Astrocyte of the cerebellum (primary cell): ENCODE measurements around the gene NSMF.
A peak's percentile ranks its signal among the peaks of the same experiment; 100 is the strongest.

Experiments
- DNase-seq: peaks from one replicate; pipeline ENCODE4 v3.0.0-alpha.2; 2011; ENCODE audit warnings: low read depth
- H3K4me3 ChIP-seq: 2 replicates; pipeline ENCODE4 v1.5.1; 2011; ENCODE audit warnings: mild to moderate bottlenecking, low read depth, low read length, moderate library complexity
- in situ Hi-C: cut with HindIII; loops from 2 replicates; pipeline ENCODE4 v1.10.0; 2017; ENCODE audit warnings: low sequenced_read_pairs
- TF ChIP-seq, protein P1 (sequence below): IDR thresholded peaks from 2 replicates; pipeline ENCODE4 v1.5.1; 2012; ENCODE audit warnings: low read length, low read depth, moderate library complexity, mild to moderate bottlenecking; ENCODE audit errors: missing control alignments

Gene NSMF

DNA sequence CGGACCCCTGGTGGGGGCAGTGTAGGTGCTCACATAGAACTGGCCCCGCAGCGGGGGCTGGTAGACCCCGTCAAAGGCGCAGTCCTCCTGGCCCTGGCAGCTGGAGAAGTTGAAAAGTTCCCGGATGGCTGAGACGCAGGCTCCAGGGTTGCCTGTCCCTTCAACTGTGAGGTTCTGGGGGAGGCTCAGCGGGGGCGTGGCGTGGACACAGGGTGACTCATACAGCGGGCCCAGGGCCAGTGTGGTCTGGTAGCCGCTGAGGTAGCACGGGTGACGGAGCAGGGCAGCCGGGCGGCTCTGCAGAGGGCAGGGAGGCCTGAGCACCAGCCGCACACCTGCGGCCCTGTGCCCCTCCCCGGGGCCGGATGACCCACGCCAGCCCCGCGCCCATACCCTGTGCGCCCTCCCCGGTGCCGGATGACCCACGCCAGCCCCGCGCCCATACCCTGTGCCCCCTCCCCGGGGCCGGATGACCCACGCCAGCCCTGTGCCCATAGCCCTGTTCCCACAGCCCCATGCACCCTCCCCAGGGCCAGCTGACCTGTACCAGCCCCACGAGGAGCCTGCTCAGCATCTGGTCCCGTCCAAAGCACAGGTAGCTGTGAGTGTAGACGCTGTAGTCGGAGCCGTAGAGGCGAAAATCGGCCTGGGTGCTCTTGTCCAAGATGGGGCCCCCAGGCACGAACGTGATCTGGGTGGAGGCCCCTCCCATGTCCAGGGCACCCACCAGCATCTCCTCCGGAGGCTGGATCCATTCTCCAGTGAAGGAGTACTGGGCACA is 23.0 kb downstream of the NSMF start:
- in situ Hi-C loops: no loop called here
- DNase-seq: peak; percentile 77
- TF ChIP-seq, protein P1, sequence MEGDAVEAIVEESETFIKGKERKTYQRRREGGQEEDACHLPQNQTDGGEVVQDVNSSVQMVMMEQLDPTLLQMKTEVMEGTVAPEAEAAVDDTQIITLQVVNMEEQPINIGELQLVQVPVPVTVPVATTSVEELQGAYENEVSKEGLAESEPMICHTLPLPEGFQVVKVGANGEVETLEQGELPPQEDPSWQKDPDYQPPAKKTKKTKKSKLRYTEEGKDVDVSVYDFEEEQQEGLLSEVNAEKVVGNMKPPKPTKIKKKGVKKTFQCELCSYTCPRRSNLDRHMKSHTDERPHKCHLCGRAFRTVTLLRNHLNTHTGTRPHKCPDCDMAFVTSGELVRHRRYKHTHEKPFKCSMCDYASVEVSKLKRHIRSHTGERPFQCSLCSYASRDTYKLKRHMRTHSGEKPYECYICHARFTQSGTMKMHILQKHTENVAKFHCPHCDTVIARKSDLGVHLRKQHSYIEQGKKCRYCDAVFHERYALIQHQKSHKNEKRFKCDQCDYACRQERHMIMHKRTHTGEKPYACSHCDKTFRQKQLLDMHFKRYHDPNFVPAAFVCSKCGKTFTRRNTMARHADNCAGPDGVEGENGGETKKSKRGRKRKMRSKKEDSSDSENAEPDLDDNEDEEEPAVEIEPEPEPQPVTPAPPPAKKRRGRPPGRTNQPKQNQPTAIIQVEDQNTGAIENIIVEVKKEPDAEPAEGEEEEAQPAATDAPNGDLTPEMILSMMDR: no peak
- H3K4me3 ChIP-seq: no peak overlapping the region

DNA sequence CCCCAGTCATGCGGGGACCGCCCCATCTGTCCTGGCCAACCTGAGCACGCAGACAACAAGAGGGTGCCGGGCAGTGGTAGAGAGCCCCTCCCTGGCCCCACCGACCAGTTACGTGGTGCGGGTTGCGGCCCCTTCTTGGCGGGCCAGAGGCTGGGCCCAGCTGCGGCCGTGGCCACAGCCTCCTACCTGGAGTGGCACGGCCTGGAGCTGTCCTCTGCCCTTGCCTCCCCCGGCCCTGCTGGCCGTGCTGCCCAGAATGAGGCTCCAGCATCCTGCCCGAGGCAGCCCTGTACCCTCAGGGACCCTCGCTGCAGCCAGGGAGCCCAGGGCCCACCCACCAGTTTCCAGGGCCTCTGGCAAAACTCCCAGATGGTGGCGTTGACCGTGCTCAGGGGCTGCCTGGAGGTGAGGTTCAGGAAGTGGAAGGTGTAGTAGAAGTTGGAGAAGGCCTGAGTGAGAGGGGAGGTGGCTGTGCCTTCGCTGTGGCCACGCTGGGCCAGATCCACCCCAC is 23.7 kb downstream of the NSMF start:
- no peak for DNase-seq
- in situ Hi-C loops: no loop called here
- TF ChIP-seq, protein P1: no peak
- H3K4me3 ChIP-seq: no peak overlapping the region

DNA sequence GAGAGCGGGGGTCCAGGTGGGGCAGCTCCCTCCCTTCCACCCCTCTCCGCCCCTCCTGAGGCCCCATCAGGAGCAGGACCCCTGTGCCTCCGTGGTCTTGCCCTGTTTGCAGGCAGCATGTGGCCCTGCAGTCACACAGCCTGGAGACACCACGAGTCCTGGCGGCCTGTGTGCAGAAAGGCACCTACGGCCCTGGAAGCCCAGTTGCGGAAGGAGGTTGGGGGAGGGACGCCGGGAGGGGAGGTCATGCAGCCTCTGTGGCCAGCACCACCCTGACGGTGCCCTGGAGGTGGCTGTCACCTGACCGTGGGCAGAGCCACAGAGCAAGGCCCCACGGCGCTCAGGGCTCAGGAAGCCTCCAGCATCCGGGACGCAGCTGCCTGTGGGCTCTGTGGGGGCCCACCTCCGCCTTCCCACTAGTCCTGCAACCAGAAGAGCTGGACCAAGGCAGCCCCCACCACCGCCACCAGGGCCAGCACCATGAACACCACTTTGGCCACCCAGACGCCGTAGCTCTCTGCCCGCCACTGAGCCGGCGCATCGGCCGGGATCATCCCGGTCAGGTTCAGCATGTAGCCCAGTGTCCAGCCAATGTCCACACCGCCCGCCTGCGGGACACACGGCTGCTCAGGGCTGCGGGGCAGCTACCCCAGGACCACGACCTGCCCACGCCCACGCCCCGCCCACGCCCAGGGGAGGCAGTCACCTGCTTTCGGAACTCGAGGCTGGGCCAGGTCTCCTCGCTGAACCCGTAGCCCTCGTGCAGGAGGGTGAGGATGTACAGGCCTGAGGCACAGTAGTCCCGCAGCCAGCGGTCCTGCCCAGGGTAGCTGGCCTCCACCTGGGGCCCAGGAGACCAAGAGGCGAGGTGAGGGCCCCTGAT is 24.4 kb downstream of the NSMF start:
- in situ Hi-C loops: no loop called here
- H3K4me3 ChIP-seq: no peak overlapping the region
- no peak for DNase-seq
- TF ChIP-seq, protein P1: no peak

DNA sequence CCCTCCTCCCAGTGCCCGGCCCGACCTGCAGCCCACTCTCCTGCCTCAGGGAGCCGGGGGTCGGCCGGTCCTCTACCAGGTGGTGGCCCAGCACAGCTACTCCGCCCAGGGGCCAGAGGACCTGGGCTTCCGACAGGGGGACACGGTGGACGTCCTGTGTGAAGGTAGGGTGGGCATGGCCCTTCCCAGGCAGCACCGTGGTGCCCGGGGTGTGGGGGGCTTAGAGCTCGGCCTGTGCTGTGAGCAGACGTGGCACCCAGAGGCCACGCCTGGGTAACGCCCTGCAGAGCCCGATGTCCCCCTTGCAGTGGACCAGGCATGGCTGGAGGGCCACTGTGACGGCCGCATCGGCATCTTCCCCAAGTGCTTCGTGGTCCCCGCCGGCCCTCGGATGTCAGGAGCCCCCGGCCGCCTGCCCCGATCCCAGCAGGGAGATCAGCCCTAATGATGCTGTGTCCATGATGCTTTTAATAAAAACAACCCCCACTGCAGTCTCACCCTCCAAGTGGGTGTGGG is 25.2 kb downstream of the NSMF start:
- TF ChIP-seq, protein P1: no peak
- H3K4me3 ChIP-seq: no peak overlapping the region
- in situ Hi-C loops: no loop called here
- no peak for DNase-seq

DNA sequence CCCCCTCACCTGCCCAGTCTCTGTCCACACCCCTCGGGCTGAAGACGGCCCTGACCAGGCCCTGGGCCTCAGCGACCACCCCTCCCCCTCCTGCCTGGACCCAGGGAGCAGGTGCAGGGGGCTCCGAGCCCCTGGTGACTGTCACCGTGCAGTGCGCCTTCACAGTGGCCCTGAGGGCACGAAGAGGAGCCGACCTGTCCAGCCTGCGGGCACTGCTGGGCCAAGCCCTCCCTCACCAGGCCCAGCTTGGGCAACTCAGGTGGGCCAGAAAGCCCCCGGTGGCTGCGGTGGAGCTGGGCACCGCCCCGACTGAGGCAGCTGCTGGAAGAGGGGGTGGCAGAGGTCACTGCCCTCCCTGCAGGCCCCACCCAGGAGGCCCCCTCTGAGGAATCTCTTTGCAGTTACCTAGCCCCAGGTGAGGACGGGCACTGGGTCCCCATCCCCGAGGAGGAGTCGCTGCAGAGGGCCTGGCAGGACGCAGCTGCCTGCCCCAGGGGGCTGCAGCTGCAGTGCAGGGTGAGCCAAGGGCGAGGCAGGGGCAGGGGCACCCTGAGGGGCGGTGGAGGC is 25.7 kb downstream of the NSMF start:
- DNase-seq: no peak
- TF ChIP-seq, protein P1: no peak
- H3K4me3 ChIP-seq: no peak overlapping the region
- in situ Hi-C loops: no loop called here

DNA sequence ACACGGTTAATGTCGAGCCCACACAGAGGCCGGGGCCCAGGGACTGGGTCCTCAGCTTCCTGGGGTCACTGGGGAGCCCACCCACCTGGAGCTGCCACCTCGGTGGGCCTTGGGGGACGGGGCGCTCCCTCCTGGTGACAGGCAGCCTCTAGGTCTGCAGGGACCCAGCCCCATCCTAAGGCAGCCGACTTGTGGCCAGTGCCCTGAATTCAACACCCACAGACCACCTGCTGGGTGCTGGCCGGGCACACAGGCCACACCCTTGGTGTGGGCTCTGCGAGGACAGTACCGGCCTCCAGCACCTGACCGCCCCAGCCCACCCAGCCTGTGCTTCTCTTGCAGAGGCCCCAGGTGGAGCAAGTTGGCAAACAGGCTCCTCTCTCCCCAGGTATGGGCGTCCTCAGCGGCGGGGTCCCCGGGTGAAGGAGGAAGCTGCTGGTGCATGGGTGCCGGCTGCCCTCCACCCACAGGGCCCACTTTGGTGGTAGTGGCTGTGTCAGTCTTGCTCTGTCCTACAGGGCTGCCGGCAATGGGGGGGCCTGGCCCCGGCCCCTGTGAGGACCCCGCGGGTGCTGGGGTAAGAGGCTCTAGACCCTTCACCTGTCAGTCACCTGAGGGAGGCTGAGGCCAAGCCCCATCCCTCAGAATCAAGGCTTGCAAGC is 26.3 kb downstream of the NSMF start:
- no peak for DNase-seq
- in situ Hi-C loops: no loop called here
- H3K4me3 ChIP-seq: no peak overlapping the region
- TF ChIP-seq, protein P1: no peak
